B cell (primary cell): ENCODE results near the gene CEP164. TPM values are rescaled to one million over a fixed set of nuclear protein-coding genes. Genes with fewer than 3 reads are reported as not detected.

Experiments
- ATAC-seq: fragments of 200-7000 bp; cut with Tn5 transposase; one replicate; pipeline ENCODE4 v1.10.0; 2021; ENCODE audit warnings: low read depth, mild to moderate bottlenecking, moderate number of reproducible peaks, moderate library complexity
- CTCF ChIA-PET: fragments of 350-600 bp; sonication (Branson Sonifier 250); formaldehyde crosslinking; loops from one replicate; lab custom pipeline; 2021; ENCODE audit warnings: antibody characterized with exemption, inconsistent platforms; lab: Charles Lee
- POLR2A ChIA-PET: fragments of 350-600 bp; sonication (Branson Sonifier 250); formaldehyde crosslinking; loops from one replicate; lab custom pipeline; 2021; ENCODE audit warnings: antibody characterized with exemption; lab: Charles Lee
- DNase-seq: peaks from one replicate; pipeline ENCODE4 v3.0.0; 2013
- H2AFZ ChIP-seq: 2 replicates; pipeline ENCODE4 v1.6.1; 2012; ENCODE audit warnings: mild to moderate bottlenecking, low read depth, low read length; ENCODE audit not compliant: insufficient read depth, poor library complexity, severe bottlenecking
- H3K27ac ChIP-seq, 2 donors: 1 replicate in 1 of 2; 2 replicates in 1 of 2; pipeline ENCODE4 v1.5.1; 2012 to 2013; ENCODE audit warnings: low read length in 2 of 2, mild to moderate bottlenecking in 2 of 2, moderate library complexity in 1 of 2
- H3K27me3 ChIP-seq, 4 experiments: fragments of 200-600 bp in 1 of 4; sonication (generic) in 1 of 4; replicated peaks in 1 of 4; 1 replicate in 2 of 4; 2 replicates in 2 of 4; pipeline versions ENCODE4 v1.6.1 to v1.7.0; 2013 to 2016; ENCODE audit warnings: low read length in 3 of 4, mild to moderate bottlenecking in 2 of 4, mixed read lengths in 1 of 4, moderate library complexity in 1 of 4; ENCODE audit not compliant: insufficient read depth in 4 of 4, control insufficient read depth in 3 of 4; ENCODE audit errors: control extremely low read depth in 1 of 4
- H3K36me3 ChIP-seq, 2 experiments: replicated peaks in 1 of 2; 1 replicate in 1 of 2; 2 replicates in 1 of 2; pipeline versions ENCODE4 v1.6.1 to v1.7.1; 2013; ENCODE audit warnings: low read length in 1 of 2; ENCODE audit not compliant: insufficient read depth in 2 of 2, control insufficient read depth in 1 of 2; ENCODE audit errors: control extremely low read depth in 1 of 2, extremely low read depth in 1 of 2
- H3K4me1 ChIP-seq, 2 donors: fragments of 200-600 bp in 1 of 2; sonication (generic) in 1 of 2; 1 replicate in 1 of 2; 2 replicates in 1 of 2; pipeline versions ENCODE4 v1.5.1 to v1.6.1; 2013 to 2017; ENCODE audit warnings: low read length in 2 of 2; ENCODE audit not compliant: control insufficient read depth in 2 of 2, insufficient read depth in 2 of 2
- H3K4me2 ChIP-seq: replicated peaks from 2 replicates; pipeline ENCODE3; 2012; ENCODE audit warnings: mild to moderate bottlenecking, low read depth, low read length; ENCODE audit not compliant: poor library complexity, severe bottlenecking
- H3K4me3 ChIP-seq, 5 experiments: fragments of 200-600 bp in 1 of 5; sonication (generic) in 1 of 5; 1 replicate in 3 of 5; 2 replicates in 2 of 5; pipeline versions ENCODE4 v1.5.1 to v1.7.0; 2011 to 2016; ENCODE audit warnings: low read length in 4 of 5, mild to moderate bottlenecking in 4 of 5, low read depth in 2 of 5, control low read depth in 1 of 5, moderate library complexity in 1 of 5; ENCODE audit not compliant: insufficient read depth in 1 of 5; ENCODE audit errors: control extremely low read depth in 1 of 5, extremely low read depth in 1 of 5
- H3K79me2 ChIP-seq: fragments of 200-600 bp; sonication (generic); one replicate; pipeline ENCODE4 v1.6.0; 2016; ENCODE audit warnings: low read length; ENCODE audit not compliant: control insufficient read depth, insufficient read depth
- H3K9ac ChIP-seq: fragments of 200-600 bp; sonication (generic); 2 replicates; pipeline ENCODE4 v1.6.1; 2017; ENCODE audit warnings: mild to moderate bottlenecking, low read length, moderate library complexity
- H3K9me3 ChIP-seq, 3 donors: one replicate each; pipeline versions ENCODE4 v1.6.1 to v1.7.1; 2013; ENCODE audit warnings: low read length in 2 of 3; ENCODE audit not compliant: control insufficient read depth in 2 of 3, insufficient read depth in 1 of 3; ENCODE audit errors: control extremely low read depth in 1 of 3
- H4K20me1 ChIP-seq: 2 replicates; pipeline ENCODE4 v1.6.0; 2012; ENCODE audit warnings: mild to moderate bottlenecking, low read length; ENCODE audit not compliant: insufficient read depth, control insufficient read depth, poor library complexity, severe bottlenecking
- H3K27ac Mint-ChIP-seq: one replicate; pipeline ENCODE4 v1.8.0; 2021; ENCODE audit warnings: mixed read lengths
- H3K27me3 Mint-ChIP-seq: one replicate; pipeline ENCODE4 v1.8.0; 2021; ENCODE audit warnings: mixed read lengths
- H3K4me1 Mint-ChIP-seq: one replicate; pipeline ENCODE4 v1.8.0; 2021; ENCODE audit warnings: mixed read lengths
- H3K4me3 Mint-ChIP-seq: one replicate; pipeline ENCODE4 v1.8.0; 2021; ENCODE audit warnings: mixed read lengths
- H3K9me3 Mint-ChIP-seq: one replicate; pipeline ENCODE4 v1.8.0; 2022; ENCODE audit warnings: mixed read lengths; ENCODE audit not compliant: insufficient read depth
- CTCF ChIP-seq: fragments of 200-600 bp; IDR thresholded peaks from one replicate; pipeline ENCODE4 v1.8.0; 2022; ENCODE audit warnings: antibody characterized with exemption, mild to moderate bottlenecking
- EZH2 ChIP-seq: IDR thresholded peaks from 2 replicates; pipeline ENCODE4 v1.6.1; 2012; ENCODE audit warnings: borderline replicate concordance, low read depth, mild to moderate bottlenecking, moderate library complexity, low read length; ENCODE audit not compliant: insufficient read depth, poor library complexity, severe bottlenecking
- WGBS: methylation state at CpG from one replicate; pipeline ENCODE4 v1.1.5; 2013; ENCODE audit warnings: missing lambda C conversion rate; ENCODE audit not compliant: insufficient coverage; 5-methylcytosine and 5-hydroxymethylcytosine counted together
- intact Hi-C: fragments of 100-400 bp; cut with micrococcal nuclease; formaldehyde crosslinking; loops from one replicate; pipeline ENCODE4 v1.10.0; 2022
- polyA plus RNA-seq: library from polyadenylated mRNA; depleted of rRNA; stranded (reverse); fragments of >200 nt; gene quantifications from 2 replicates; pipeline ENCODE4 v1.2.3, GENCODE V29; 2012
- total RNA-seq, 2 donors: library from RNA; stranded (reverse); fragments of 120-200 nt in 1 of 2; gene quantifications; 1 replicate in 1 of 2; 2 replicates in 1 of 2; pipeline versions ENCODE4 v1.2.3 to v1.2.4, GENCODE V29; 2013 to 2022

The CEP164 gene
- total and polyA plus RNA-seq, 2 donors (not counting 1 experiment from before 2014, with no cell fraction given): 31.5 to 54.8 TPM

- intact Hi-C loops: no loop called here
- H3K4me2 ChIP-seq: no peak overlapping the region
- H3K9me3 ChIP-seq: no peaks in the 10 kb centered on the region
- H3K27ac ChIP-seq: no peak overlapping the region
- H2AFZ ChIP-seq: no peak overlapping the region
- H3K9ac ChIP-seq: no peak overlapping the region
- no peaks in the 10 kb centered on the region for H3K4me1 Mint-ChIP-seq
- no peak overlapping the region for H3K27ac Mint-ChIP-seq
- H3K4me3 ChIP-seq: no peak overlapping the region
- H3K4me3 Mint-ChIP-seq: no peak overlapping the region
- no peaks in the 10 kb centered on the region for H3K79me2 ChIP-seq
- no peaks in the 10 kb centered on the region for H3K27me3 Mint-ChIP-seq
- no peak for DNase-seq
- peaks cover 0 to 3% of the 10 kb centered on the region in 2 experiments for H3K36me3 ChIP-seq
- H3K4me1 ChIP-seq: no peaks in the 10 kb centered on the region
- ChIA-PET CTCF (no interaction called here), POLR2A (no interaction called here)
- 97% methylated on average over 2 of the region's 2 CpGs for WGBS
- no peak for ATAC-seq
- no peaks in the 10 kb centered on the region for H3K9me3 Mint-ChIP-seq
- TF ChIP-seq EZH2 (no peak), CTCF (no peak)
- no peaks in the 10 kb centered on the region for H3K27me3 ChIP-seq
- H4K20me1 ChIP-seq: no peaks in the 10 kb centered on the region
These were observed 35.0 kb upstream of the CEP164 start for GRCh38 chr11:117292616-117293015.

DNA sequence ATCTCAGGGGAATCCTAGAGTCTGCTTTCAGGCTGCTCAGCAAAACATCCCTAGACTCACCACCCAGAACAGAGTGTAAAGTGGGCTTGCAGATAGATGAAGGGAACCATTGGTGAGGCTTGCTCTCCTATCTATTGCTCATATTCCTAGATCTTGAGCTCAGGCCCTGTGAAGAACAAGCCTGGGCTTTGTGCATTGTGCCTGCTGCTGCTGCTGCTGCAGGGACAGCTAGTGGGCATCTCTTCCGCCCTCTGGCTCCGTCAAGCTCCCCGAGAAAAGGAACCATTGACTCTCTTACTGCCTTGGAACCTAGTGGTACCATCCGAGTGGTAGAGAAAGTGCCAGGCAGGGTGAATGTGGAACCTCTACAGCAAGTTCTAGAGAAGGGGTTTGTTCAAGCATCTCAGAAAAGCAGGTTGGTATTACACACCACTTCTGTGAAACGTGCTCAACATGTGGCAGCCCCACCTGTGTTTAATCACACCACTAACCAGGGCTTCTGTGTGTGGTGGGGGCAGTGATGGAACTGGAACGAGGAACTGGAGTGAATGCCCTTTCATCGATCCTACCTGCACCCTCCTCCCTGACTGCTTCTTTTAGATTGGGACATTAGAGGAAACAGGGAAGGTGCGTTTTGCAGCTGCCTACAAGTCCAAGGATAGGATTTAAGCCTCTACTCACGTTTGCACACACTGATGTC is 32.1 kb upstream of the CEP164 start:
- Histone ChIP-seq H3K9ac (no peak overlapping the region), H3K79me2 (no peaks in the 10 kb centered on the region), H3K4me1 (no peaks in the 10 kb centered on the region), H2AFZ (no peak overlapping the region), H3K4me3 (no peak overlapping the region), H3K27ac (no peak overlapping the region), H3K27me3 (no peaks in the 10 kb centered on the region), H3K36me3 (no peaks in the 10 kb centered on the region), H3K4me2 (no peak overlapping the region), H4K20me1 (no peaks in the 10 kb centered on the region), H3K9me3 (no peaks in the 10 kb centered on the region)
- ATAC-seq (no peak), DNase-seq (no peak)
- TF ChIP-seq EZH2: no peak
- TF ChIP-seq CTCF: no peak
- Mint-ChIP-seq H3K4me1 (no peaks in the 10 kb centered on the region), H3K4me3 (no peak overlapping the region), H3K9me3 (no peaks in the 10 kb centered on the region), H3K27ac (no peak overlapping the region), H3K27me3 (no peaks in the 10 kb centered on the region)
- CTCF ChIA-PET: no interaction called here
- intact Hi-C loops: no loop called here
- POLR2A ChIA-PET: no interaction called here
- WGBS: 95% methylated on average over 5 of the region's 9 CpGs
